GM21515 (cell line): Measurements from ENCODE around the gene SPINK4.

ENCODE experiments used
- ATAC-seq: cut with Tn5 transposase; IDR thresholded peaks from one replicate; pipeline ENCODE4 v1.9.1; 2021; ENCODE audit not compliant: unreplicated experiment

Gene SPINK4

DNA sequence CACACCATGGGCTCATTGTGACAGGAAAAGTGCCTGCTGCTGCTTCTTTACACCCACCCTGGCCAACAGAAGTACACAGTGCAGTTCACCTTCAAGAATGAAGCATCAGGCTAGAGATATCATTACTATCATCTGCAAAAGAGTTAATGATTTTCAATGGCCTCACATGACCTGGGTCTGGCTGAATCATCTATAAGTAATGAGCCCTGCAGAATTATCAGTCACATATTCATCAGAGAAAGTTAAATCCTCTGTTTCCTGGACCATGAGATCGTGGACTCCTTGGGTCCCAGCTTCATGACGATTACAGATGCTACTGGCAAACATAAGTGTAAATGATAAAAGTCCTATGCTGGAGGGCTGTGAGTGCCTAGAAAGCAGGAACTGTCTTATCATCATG is 16.3 kb downstream of the SPINK4 start:
- ATAC-seq: no peak

DNA sequence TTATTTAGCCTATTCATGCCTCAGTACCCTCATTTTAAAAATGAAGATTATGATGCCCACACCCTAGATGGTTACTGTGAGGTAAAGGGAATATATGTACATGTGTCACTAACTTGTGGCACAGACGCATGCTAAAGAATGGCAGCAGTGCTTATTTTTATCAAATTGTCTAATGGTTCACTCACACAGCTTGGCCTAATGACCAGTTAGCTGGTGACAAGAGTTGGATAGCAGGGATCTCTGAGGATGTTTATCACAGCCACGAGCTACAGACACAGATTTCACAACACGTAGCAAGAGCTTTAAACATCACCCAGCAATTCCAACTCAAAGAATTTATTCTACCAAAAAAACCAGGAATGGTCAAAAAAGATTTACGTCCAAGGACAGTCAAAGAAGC is 17.3 kb downstream of the SPINK4 start:
- ATAC-seq: no peak

DNA sequence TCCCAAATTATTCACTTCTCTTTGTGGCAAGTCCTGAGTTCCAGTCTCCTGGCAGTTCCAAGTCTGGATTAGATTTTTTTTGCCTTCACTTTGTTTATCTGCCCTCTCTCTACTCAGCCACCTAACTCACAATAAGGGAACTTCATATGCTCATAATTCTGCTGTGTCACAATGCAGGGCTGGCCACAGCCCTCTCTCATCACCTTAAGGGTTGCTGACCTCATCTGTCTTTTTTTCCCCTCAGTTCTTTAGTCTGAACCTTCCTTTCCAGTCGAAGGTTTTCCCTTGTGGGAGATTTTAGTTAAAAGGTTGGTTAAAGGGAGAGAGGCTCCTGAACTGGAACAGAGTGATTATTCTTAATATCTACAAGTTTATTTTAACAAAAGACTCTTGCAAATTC is 20.4 kb downstream of the SPINK4 start:
- no peak for ATAC-seq

DNA sequence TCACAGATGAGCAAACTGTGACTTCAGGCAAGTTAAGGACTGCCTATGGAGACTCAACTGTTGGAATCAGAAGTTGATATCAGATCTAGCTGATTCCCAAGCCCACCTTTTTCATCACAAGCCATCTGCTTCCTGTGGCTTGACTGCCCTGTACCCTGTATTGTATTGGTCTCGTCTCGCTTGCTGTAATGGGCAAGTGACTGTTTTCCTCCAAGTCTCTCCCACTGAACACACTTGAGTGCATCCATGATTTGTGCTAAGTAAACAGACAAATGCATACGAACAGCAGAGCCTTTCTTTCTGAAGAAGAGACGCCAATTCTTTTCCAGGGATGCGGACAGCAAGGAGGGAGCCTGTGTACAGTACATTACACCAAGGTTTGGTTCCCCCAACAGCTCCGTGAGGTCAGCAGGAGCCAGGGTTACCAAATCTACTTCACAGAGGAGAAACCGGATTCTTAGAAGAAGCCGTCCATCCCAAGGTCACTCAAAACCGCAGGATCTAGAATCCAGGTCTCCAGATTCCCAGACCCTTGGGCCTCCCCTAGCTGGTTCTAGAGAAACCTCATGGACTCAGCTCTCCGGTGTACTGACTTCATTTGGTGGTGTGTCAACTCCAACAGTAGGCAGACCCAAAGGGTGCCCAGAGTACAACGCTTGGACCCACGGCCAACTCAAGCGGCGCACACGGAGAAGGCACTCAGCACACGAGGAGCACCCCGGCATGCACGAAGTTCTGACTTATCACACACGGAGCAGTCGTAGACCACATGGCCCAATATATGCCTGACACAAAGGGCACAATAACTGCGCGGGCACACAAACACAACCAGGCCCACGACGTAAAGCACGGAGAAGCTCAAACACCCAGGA is 23.4 kb downstream of the SPINK4 start:
- no peak for ATAC-seq

DNA sequence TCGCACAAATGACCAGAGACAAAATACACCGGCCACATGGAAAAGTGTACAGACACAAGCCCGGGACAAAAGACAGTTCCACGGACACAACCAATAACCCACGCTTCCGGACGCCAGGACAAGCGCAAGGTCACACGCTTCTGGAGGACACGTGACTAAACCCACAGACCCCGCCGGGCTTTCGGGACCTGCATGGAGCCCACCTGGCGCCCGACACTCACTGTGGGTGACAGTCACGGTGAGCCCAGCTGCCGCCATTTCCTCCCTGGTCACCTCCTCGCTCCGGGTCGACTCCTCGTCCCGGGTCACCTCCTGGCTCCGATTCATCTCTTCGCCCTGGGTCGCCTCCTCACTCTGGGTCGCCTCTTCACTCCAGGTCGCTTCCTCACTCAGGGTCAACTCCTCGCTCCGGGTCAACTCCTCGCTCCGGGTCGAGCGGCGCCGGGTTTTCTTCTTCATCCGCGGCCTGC is 24.1 kb downstream of the SPINK4 start:
- peak; percentile 27 for ATAC-seq

DNA sequence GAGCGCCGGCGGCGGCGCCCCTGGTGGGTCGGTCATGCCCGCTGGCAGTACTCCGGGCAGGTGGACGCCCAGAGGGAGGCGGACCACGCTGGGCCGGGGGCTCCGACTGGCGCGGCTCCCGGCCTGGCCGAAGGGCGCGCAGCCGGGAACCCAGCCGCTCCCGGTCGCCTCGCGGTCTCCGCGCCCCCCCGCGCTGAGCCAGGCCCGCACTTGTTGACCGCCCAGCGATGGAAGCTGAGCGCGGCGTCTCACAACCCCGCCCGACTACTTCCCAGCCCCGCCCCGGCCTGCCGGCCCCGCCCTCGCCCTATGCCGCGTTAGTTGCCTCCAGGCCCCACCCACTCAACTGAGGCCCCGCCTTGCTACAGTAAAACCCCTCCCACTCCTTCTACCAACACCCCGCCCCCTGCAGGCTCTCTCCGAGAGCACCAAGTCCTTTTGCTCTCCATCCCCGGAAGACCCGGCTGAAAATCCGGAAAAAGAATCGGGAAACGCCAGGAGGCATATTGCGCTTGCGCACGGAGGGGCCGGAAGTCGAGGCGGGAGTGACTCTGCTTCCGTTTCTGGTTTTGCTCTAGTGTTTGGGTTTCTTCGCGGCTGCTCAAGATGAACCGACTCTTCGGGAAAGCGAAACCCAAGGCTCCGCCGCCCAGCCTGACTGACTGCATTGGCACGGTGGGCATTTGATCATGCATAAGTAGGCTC is 24.7 kb downstream of the SPINK4 start, which contains the start of the genes BAG1 and CHMP5:
BAG1 (minus strand) TSS at position 236 of the 705 bp plus-strand sequence.
CHMP5 (plus strand) TSS at position 577 of the 705 bp plus-strand sequence; CDS start at position 607, 30 bp downstream.
- peak; percentile 86 for ATAC-seq

DNA sequence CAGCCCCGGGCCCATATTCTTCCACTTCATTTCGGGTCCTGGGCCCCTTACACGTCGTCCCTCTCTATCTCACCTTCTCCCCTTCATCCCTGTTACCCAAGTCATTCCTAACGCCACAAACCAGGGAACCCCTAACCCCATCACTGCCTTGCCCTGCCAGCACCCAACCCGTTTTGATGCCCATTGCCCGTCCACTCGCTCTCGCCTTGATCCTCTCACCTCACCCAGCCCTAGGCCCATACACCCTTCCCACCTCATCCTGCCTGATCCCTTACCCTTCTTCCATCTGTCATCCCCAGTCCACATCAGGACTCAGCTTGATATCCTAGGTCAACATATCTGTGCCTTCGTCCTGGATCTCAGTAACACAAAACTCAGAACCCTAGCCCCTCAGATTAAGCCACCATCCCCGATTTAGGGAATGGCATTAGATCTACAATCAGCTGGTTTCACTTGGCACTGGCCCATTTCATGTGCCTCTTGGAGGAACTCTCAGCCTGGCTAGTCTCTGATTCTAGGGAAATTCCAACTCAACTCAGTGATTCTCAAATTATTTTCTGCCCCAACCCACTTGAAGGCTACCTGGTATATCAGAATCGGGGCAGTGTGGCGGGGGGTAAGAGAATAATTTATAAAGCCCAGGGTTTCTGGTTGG is 25.4 kb downstream of the SPINK4 start:
- no peak for ATAC-seq

DNA sequence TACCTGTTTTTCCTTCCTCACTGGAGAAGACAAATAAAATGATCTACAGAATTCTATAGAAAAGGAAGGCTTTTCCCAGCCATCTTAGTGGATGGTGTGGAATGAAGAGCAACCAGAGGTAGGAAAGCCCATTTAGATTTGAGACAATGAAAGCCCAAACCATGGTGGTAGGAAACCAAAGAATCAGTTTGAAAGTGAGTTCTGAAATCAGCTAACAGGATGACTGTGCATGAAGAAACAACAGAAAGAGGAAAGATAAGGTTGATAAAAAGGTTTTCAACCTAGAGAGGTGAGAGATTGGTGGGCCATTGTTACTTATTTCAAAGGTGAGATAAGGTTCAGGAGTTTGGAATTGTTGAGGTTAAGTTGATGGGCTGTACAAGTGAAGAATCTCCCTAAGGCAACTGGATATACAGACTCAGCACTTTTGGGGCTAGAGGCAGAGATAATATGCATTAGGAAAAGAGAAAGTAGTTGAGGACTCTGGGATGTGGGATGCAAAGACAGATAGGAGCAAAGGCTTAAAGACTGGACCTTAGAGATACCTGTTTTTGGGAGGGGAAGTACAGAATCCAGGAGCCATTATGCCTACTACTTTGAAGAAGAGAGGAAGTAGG is 27.3 kb downstream of the SPINK4 start:
- ATAC-seq: no peak

DNA sequence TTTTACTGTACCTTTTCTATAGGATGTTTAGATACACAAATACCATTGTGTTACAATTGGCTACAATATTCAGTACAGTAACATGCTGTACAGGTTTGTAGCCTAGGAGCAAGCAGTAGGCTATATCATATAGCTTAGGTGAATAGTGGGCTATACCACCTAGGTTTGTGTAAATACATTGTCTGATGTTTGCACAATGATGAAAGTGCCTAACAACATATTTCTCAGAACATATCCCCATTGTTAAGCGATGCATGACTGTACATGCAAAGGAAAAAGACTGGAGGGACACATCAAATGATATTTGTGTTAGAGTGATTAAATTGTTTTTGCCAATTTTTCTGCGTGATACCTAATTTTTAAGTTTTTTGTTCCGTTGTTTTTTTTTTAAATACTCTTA is 30.2 kb downstream of the SPINK4 start:
- no peak for ATAC-seq

DNA sequence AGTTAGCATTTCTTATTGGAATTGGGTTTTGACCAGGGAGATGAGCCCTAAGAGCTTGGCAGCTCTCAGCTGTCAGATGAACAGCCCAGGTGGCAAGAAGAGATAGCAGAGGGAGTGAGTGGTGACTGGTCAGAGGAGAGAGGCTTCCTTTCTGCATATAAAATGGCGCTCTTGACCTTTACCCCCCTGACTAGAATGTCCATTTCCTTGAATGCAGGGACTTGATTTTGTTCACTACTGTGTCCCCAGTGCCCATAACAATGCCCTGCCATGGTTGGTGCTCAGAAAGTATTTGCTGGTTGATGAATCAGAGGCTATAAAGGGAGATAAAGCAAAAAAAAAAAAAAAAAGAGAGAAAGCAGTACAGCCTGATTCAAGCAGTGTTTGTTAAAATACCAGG is 32.1 kb downstream of the SPINK4 start:
- no peak for ATAC-seq

DNA sequence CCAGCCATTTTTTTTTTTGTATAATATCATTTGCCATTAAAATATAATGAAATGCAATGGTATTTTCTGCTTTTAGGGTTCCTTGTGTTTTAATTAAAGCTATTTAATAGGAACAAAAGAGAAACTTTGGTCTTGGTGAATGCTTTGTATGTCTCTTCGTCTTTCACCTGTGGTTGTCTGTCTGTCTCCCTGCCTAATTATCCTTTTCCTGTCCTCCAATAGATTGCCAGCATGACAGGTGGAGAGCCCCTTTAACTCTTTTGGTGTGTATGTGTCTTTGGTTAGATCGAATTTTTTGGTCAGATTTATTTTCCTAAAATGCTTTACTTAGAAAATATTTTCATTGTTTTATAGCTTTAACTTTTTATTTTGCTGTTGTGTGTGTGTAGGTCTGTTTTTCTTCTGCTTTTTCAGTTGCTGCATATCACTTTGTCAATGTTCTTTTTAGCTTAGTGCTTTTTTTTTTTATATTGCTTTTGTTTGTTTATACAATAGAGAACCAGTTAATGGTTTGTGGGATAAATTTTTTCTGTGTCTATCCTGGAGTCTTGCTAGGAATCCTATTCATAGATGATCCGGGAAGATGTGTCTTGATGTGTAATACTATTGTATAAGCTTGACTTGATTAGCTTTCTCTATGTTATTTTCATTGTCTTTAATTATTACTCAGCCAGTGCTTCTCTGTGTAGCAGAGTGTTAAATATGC is 33.5 kb downstream of the SPINK4 start:
- ATAC-seq: no peak

DNA sequence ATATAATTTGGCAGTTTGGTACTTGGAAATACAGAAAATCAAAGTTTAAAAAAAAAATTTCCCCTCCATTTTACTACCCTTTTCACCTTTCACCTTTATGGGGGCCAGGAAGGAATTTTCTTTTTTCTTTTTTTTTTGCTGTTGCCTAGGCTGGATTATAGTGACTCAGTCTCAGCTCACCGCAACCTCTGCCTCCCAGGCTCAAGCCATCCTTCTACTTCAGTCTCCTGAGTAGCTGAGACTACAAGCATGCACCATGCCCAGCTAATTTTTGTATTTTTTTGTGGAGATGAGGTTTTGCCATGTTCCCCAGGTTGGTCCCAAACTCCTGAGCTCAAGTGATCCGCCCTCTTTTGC is 34.0 kb downstream of the SPINK4 start:
- no peak for ATAC-seq

DNA sequence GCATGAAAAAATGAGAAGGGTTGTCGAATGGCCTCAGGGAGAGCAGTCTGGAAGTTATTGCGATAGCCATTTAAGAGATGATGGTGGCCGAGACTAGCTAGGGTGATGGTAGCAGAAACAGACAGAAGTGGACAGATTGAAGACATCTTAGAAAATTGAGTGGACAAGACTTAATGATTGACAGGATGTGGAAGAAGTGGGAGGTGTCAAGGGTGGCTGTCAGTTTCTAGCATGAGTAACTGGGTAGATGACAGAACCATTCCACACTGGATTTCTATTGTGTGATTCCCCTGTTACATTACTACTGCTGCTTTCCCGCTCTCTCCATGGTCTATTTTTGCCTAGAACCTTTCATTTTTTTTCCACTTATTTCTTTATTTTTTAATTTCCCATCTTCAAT is 37.5 kb downstream of the SPINK4 start:
- no peak for ATAC-seq

DNA sequence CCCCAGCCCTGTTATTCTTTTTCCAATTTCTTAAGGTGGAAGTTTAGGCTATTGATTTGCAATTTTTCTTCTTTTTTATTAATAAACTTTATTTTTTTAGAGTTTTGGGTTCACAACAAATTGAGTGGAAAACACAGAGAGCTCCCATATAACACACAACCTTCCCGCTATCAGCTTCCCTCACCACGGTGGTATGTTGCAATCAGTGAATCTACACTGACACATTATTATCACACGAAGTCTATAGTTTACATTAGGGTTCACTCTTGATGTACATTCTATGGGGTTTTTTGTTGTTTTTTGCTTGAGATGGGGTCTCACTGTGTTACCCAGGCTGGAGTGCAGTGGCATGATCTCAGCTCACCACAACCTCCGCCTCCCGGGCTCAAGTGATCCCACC is 45.5 kb downstream of the SPINK4 start:
- ATAC-seq: no peak

DNA sequence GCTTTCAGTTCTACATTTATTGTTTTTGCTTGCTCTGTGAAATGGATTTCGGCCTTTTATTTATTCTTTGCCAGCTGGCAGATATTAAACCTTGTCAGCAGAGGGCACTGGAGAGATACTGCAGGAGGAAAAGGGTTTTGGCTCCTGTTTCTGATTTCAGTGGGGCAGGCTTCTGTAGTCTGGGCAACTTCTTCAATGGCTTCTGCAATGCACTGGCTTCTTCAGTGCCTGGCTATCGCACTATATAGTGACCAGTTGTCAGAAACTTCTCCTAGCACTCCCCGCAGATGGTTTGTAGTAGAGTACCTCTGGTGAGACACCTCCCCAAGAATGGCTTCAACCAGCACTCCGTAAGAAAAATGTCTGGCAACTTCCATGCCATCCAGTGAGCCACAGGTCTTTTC is 47.1 kb downstream of the SPINK4 start:
- no peak for ATAC-seq

DNA sequence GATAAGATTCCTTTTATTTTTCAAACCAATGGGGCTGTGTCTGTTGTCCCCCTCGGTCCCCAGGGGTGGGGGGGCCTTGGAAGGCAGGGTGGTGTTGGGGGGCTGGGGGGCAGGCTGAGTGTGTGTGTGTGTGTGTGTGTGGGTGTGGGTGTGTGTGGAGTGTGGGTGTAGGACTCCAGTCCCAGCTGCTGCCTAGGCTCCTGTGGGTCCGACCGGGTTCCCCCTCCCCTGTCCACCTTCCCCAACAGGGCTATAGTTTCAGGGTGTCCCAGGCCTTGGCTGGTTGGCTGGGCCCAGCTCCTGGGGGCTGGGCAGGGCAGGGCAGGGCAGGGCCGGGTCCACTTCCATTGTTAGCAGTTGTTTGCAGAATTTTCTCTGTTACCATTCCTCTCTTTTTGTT is 48.3 kb downstream of the SPINK4 start:
- ATAC-seq: no peak

DNA sequence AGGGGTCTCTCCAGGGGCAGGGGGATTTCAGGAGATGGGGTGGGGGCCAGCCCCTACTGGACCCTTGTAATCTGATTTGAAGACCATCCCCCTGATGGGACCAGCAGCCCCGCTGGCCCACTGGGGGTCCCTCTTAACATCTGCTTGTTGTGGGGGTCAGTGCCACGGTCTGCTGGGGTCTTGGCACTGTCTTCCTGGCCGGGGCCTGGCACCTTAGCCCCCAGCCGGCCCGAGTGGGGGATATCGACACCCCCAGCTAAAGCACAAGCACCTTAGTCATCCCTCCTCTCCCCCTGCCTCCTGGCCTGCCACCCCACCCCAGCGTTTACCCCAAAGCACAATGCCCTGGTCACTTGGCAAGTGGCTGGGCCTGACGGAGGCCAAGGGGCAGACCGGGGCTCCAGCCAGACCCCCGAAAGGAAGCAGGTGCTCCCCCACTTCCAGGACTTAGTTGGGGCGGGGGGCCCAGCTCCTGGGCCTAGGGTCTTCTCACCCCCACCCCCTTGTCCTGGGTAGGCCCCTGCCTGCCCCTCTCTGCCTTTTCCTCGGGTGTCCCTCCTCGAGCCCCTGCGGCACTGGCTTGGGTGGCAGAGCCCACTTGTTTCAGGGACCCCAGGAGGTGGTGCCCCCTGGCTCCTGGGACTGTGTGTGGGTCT is 49.0 kb downstream of the SPINK4 start:
- ATAC-seq: no peak

DNA sequence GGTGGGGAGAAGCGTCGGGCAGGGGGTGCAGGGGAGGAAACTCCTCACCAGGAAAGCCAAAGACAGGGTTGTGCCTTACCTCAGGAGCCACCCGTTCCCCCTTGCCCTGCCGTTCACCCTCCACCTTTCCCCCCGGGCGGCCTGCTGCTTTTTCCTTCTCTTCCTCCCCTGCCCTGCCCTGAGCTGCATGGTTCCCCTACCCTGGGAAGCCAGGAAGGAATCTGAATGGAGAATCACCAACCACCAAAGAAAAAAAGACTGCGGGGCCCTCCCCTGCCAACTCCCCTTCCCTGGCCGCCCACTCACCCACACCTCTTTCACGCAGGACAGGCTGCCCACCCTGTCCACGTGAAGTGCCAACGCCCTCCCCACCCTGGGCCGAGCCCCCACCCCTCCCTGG is 49.5 kb downstream of the SPINK4 start:
- no peak for ATAC-seq

DNA sequence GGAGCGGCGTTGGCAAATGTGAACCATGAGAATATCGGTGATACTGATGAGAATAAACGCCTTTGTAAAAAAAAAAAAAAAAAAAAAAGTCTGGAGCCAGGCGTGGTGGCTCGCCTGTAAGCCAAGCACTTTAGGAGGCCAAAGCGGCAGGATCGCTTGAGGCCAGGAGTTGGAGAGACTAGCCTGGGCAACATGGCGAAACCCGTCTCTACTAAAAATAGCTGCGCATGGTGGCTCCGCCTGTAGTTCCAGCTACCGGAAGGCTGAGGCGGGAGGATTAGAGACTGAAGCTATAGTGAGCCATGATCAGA is 49.9 kb downstream of the SPINK4 start:
- peak; percentile 37 for ATAC-seq
